Breast epithelium (tissue), 4 donors: ENCODE data around the gene HSH2D. TPM values are rescaled to one million over a fixed set of nuclear protein-coding genes. Genes with fewer than 3 reads are reported as not detected.
A peak's percentile ranks its signal among the peaks of the same experiment; 100 is the strongest.
"Not testable (repeated sequence)": the region's sequence is repeated elsewhere in the genome, so short reads cannot be mapped to it uniquely, and the experiment has no call there.

Experiments
- DNase-seq, 2 donors: peaks; one replicate each; pipeline ENCODE4 v3.0.0-alpha.2; 2019; ENCODE audit warnings: low spot score in 2 of 2
- H3K27ac ChIP-seq, 2 donors: fragments of 200-600 bp; sonication (generic) in 1 of 2; one replicate each; pipeline ENCODE4 v1.5.1; 2016 to 2019; ENCODE audit warnings: mild to moderate bottlenecking in 1 of 2
- H3K27me3 ChIP-seq, 2 donors: fragments of 200-600 bp; sonication (generic) in 1 of 2; one replicate each; pipeline versions ENCODE4 v1.5.1 to v1.6.0; 2017 to 2019; ENCODE audit warnings: control low read depth in 1 of 2, mild to moderate bottlenecking in 1 of 2
- H3K36me3 ChIP-seq: fragments of 200-600 bp; one replicate; pipeline ENCODE4 v1.5.1; 2019
- H3K4me1 ChIP-seq, 2 donors: fragments of 200-600 bp; sonication (generic); one replicate each; pipeline ENCODE4 v1.5.1; 2016 to 2019; ENCODE audit warnings: control low read depth in 1 of 2
- H3K4me3 ChIP-seq, 3 donors: fragments of 200-600 bp; sonication (generic); 1 replicate in 2 of 3; 2 replicates in 1 of 3; pipeline ENCODE4 v1.5.1; 2016 to 2019; ENCODE audit warnings: mild to moderate bottlenecking in 3 of 3, moderate library complexity in 2 of 3
- H3K9me3 ChIP-seq, 2 donors: fragments of 200-600 bp; sonication (generic) in 1 of 2; one replicate each; pipeline ENCODE4 v1.5.1; 2016 to 2019; ENCODE audit warnings: control low read depth in 1 of 2
- CTCF ChIP-seq, 3 donors: fragments of 450-650 bp; IDR thresholded peaks; one replicate each; pipeline ENCODE4 v1.5.1; 2016 to 2017; ENCODE audit warnings: antibody characterized with exemption in 3 of 3, mild to moderate bottlenecking in 3 of 3, moderate library complexity in 3 of 3
- POLR2A ChIP-seq: fragments of 450-650 bp; IDR thresholded peaks from one replicate; pipeline ENCODE4 v1.6.1; 2016; ENCODE audit warnings: antibody characterized with exemption, mild to moderate bottlenecking, moderate library complexity
- POLR2AphosphoS5 ChIP-seq, 3 donors: sonication (generic); formaldehyde crosslinking; IDR thresholded peaks; one replicate each; pipeline ENCODE4 v1.6.1; 2017; ENCODE audit warnings: antibody characterized with exemption in 3 of 3
- intact Hi-C: fragments of 100-400 bp; cut with DNase I; formaldehyde crosslinking; loops from one replicate; pipeline ENCODE4 v1.15.1; 2023; ENCODE audit warnings: low total_unique reads
- total RNA-seq, 3 donors: library from RNA; depleted of rRNA; stranded (reverse); fragments of >200 nt; gene quantifications; one replicate each; pipeline ENCODE4 v1.1.0, GENCODE V29; 2016

The HSH2D gene
- total RNA-seq, 3 donors from 2014 or later = 0.16 to 5.7 (median 5.6) TPM

GRCh38 chr19:16170134-16170533, 26.6 kb downstream of the HSH2D start:
- H3K9me3 ChIP-seq = no peaks in the 10 kb centered on the region
- H3K36me3 ChIP-seq = no peaks in the 10 kb centered on the region
- no peaks in the 10 kb centered on the region for H3K27me3 ChIP-seq
- peaks cover 0 to 4% of the 10 kb centered on the region in 2 donors for H3K4me1 ChIP-seq
- TF ChIP-seq POLR2AphosphoS5 (IDR thresholded peaks at IDR 0.05) = no peak
- no peak for TF ChIP-seq CTCF (IDR thresholded peaks at IDR 0.05)
- no peak for TF ChIP-seq POLR2A
- DNase-seq = no peak
- no peak overlapping the region for H3K27ac ChIP-seq
- intact Hi-C loops = no loop called here
- no peak overlapping the region for H3K4me3 ChIP-seq

- H3K27me3 ChIP-seq = no peaks in the 10 kb centered on the region
- peaks cover 0 to 4% of the 10 kb centered on the region in 2 donors for H3K4me1 ChIP-seq
- H3K36me3 ChIP-seq = no peaks in the 10 kb centered on the region
- TF ChIP-seq CTCF (IDR thresholded peaks at IDR 0.05) = no peak
- H3K4me3 ChIP-seq = no peak overlapping the region
- H3K9me3 ChIP-seq = no peaks in the 10 kb centered on the region
- H3K27ac ChIP-seq = no peak overlapping the region
- no peak for DNase-seq
- intact Hi-C loops = no loop called here
These were observed 32.5 kb downstream of the HSH2D start for GRCh38 chr19:16175954-16176353.

GRCh38 chr19:16178866-16179265, 35.4 kb downstream of the HSH2D start:
- H3K27me3 ChIP-seq, H3K4me3 ChIP-seq, H3K27ac ChIP-seq, H3K9me3 ChIP-seq, DNase-seq, H3K36me3 ChIP-seq, intact Hi-C loops, H3K4me1 ChIP-seq: not testable (repeated sequence)

GRCh38 chr19:16180611-16181010, 37.1 kb downstream of the HSH2D start:
- DNase-seq = no peak
- H3K4me1 ChIP-seq = no peaks in the 10 kb centered on the region
- no peak overlapping the region for H3K27ac ChIP-seq
- TF ChIP-seq POLR2A (no peak), CTCF (IDR thresholded peaks at IDR 0.05) (no peak), POLR2AphosphoS5 (IDR thresholded peaks at IDR 0.05) (no peak)
- intact Hi-C loops = no loop called here
- no peaks in the 10 kb centered on the region for H3K9me3 ChIP-seq
- H3K36me3 ChIP-seq = no peaks in the 10 kb centered on the region
- no peak overlapping the region for H3K4me3 ChIP-seq
- H3K27me3 ChIP-seq = no peaks in the 10 kb centered on the region

- no peaks in the 10 kb centered on the region for H3K9me3 ChIP-seq
- intact Hi-C loops = no loop called here
- H3K27ac ChIP-seq = peak overlapping the region in 1 of 2 donors; percentile 84
- no peaks in the 10 kb centered on the region for H3K27me3 ChIP-seq
- peak overlapping the region; percentile 73 to 94 (median 90) for H3K4me3 ChIP-seq
- peaks cover 0 to 5% of the 10 kb centered on the region in 2 donors for H3K4me1 ChIP-seq
- DNase-seq = no peak
- H3K36me3 ChIP-seq = no peaks in the 10 kb centered on the region
- peak in 1 of 3 donors; percentile 20 for TF ChIP-seq CTCF (IDR thresholded peaks at IDR 0.05)
- TF ChIP-seq POLR2AphosphoS5 (IDR thresholded peaks at IDR 0.05) = no peak
These were observed 41.2 kb downstream of the HSH2D start for GRCh38 chr19:16184665-16185122.
